Smooth muscle cell (in vitro differentiated cells): ENCODE measurements around the gene STMP1. TPM values are rescaled to one million over a fixed set of nuclear protein-coding genes. Genes with fewer than 3 reads are reported as not detected.

ENCODE experiments used
- DNase-seq: peaks from one replicate; lab custom pipeline; 2025; ENCODE audit not compliant: unreplicated experiment; lab: John Stamatoyannopoulos, UW
- H2AFZ ChIP-seq: fragments of 200-600 bp; sonication (generic); 2 replicates; pipeline ENCODE4 v1.6.0; 2016; ENCODE audit warnings: antibody characterized with exemption, low read depth, mild to moderate bottlenecking
- H3F3A ChIP-seq: fragments of 200-600 bp; sonication (generic); 2 replicates; pipeline ENCODE4 v1.6.0; 2017; ENCODE audit warnings: antibody characterized with exemption, low read depth
- H3K27ac ChIP-seq: fragments of 200-600 bp; sonication (generic); 2 replicates; pipeline ENCODE4 v1.5.1; 2016; ENCODE audit warnings: low read depth, mild to moderate bottlenecking
- H3K27me3 ChIP-seq: fragments of 200-600 bp; sonication (generic); 2 replicates; pipeline ENCODE4 v1.6.1; 2016; ENCODE audit warnings: low read depth, mild to moderate bottlenecking
- H3K36me3 ChIP-seq: fragments of 200-600 bp; sonication (generic); 2 replicates; pipeline ENCODE4 v1.5.1; 2016; ENCODE audit warnings: low read depth
- H3K4me1 ChIP-seq: fragments of 200-600 bp; sonication (generic); 2 replicates; pipeline ENCODE4 v1.5.1; 2016; ENCODE audit warnings: low read depth
- H3K4me2 ChIP-seq: fragments of 200-600 bp; sonication (generic); 2 replicates; pipeline ENCODE4 v1.6.0; 2016; ENCODE audit warnings: mild to moderate bottlenecking
- H3K4me3 ChIP-seq: fragments of 200-600 bp; sonication (generic); 2 replicates; pipeline ENCODE4 v1.5.1; 2016; ENCODE audit warnings: mild to moderate bottlenecking
- H3K79me2 ChIP-seq: fragments of 200-600 bp; sonication (generic); 2 replicates; pipeline ENCODE4 v1.6.0; 2016; ENCODE audit warnings: low read depth, mild to moderate bottlenecking
- H3K9ac ChIP-seq: fragments of 200-600 bp; sonication (generic); 2 replicates; pipeline ENCODE4 v1.6.0; 2016; ENCODE audit warnings: low read depth
- H3K9me3 ChIP-seq: fragments of 200-600 bp; sonication (generic); replicated peaks from 2 replicates; pipeline ENCODE4 v1.5.1; 2016; ENCODE audit warnings: low read depth
- H4K20me1 ChIP-seq: fragments of 200-600 bp; sonication (generic); 2 replicates; pipeline ENCODE4 v1.6.0; 2016; ENCODE audit warnings: low read depth
- WGBS: methylation state at CpG from one replicate; pipeline ENCODE4 v1.1.7; 2016; ENCODE audit warnings: low lambda C conversion rate; 5-methylcytosine and 5-hydroxymethylcytosine counted together
- polyA plus RNA-seq: library from polyadenylated mRNA; unstranded; fragments of >200 nt; fragmentation: Nextera tagmentation; extraction: Ambion mirVana; gene quantifications from 2 replicates; pipeline ENCODE4 v1.2.1, GENCODE V29; 2016
- total RNA-seq: library from RNA; depleted of rRNA; stranded (reverse); fragments of >200 nt; gene quantifications from 2 replicates; pipeline ENCODE4 v1.2.3, GENCODE V29; 2014
- TF ChIP-seq, protein P1 (sequence below): fragments of 200-600 bp; sonication (generic); IDR thresholded peaks from 2 replicates; pipeline ENCODE4 v1.5.1; 2017; ENCODE audit warnings: borderline replicate concordance, mild to moderate bottlenecking, antibody characterized with exemption; ENCODE audit not compliant: insufficient read depth, poor library complexity, severe bottlenecking

The STMP1 gene
- total and polyA plus RNA-seq, 2 experiments from 2014 or later: 26.6 to 72.1 TPM

DNA sequence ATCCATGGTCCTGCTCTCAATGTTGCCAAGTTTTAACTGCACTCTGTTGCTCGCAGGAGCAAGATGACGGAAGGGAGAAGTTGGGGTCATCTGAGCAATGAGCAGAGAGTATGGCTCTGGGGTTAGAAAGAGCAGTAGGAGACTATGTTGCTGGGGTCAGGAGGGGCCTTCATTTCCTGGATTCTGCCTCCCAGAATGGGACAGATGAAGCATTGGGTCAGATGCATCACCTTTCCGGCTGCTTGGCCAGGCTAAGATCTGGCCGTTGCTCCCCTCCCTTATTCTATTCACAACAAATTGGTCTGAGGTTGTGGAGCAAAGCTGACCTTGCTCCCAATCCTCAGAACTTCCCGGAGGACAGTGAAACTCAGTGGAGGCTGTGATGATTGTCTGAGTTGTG is 22.4 kb downstream of the STMP1 start:
- DNase-seq: no peak
- H3K27me3 ChIP-seq: no peaks in the 10 kb centered on the region
- no peak overlapping the region for H3K4me3 ChIP-seq
- H3F3A ChIP-seq: peaks cover 10% of the 10 kb centered on the region
- H3K79me2 ChIP-seq: peaks cover 3% of the 10 kb centered on the region
- H4K20me1 ChIP-seq: no peaks in the 10 kb centered on the region
- peak overlapping the region; percentile 90 for H3K27ac ChIP-seq
- no peaks in the 10 kb centered on the region for H3K36me3 ChIP-seq
- no peaks in the 10 kb centered on the region for H3K9me3 ChIP-seq
- 86% methylated on average over 5 of the region's 5 CpGs for WGBS
- peak overlapping the region; percentile 68 for H3K9ac ChIP-seq
- H3K4me2 ChIP-seq: peak overlapping the region; percentile 64
- no peak overlapping the region for H2AFZ ChIP-seq
- peaks cover 15% of the 10 kb centered on the region for H3K4me1 ChIP-seq
- TF ChIP-seq, protein P1, sequence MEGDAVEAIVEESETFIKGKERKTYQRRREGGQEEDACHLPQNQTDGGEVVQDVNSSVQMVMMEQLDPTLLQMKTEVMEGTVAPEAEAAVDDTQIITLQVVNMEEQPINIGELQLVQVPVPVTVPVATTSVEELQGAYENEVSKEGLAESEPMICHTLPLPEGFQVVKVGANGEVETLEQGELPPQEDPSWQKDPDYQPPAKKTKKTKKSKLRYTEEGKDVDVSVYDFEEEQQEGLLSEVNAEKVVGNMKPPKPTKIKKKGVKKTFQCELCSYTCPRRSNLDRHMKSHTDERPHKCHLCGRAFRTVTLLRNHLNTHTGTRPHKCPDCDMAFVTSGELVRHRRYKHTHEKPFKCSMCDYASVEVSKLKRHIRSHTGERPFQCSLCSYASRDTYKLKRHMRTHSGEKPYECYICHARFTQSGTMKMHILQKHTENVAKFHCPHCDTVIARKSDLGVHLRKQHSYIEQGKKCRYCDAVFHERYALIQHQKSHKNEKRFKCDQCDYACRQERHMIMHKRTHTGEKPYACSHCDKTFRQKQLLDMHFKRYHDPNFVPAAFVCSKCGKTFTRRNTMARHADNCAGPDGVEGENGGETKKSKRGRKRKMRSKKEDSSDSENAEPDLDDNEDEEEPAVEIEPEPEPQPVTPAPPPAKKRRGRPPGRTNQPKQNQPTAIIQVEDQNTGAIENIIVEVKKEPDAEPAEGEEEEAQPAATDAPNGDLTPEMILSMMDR: no peak

- peak overlapping the region; percentile 68 for H3K9ac ChIP-seq
- H2AFZ ChIP-seq: no peak overlapping the region
- peak overlapping the region; percentile 64 for H3K4me2 ChIP-seq
- peaks cover 10% of the 10 kb centered on the region for H3F3A ChIP-seq
- TF ChIP-seq, protein P1: no peak
- H3K36me3 ChIP-seq: no peaks in the 10 kb centered on the region
- H3K27ac ChIP-seq: peak overlapping the region; percentile 90
- H3K9me3 ChIP-seq: no peaks in the 10 kb centered on the region
- peaks cover 3% of the 10 kb centered on the region for H3K79me2 ChIP-seq
- H3K4me1 ChIP-seq: peaks cover 15% of the 10 kb centered on the region
- no peaks in the 10 kb centered on the region for H3K27me3 ChIP-seq
- 54% methylated on average over 9 of the region's 9 CpGs for WGBS
- no peaks in the 10 kb centered on the region for H4K20me1 ChIP-seq
- DNase-seq: no peak
- no peak overlapping the region for H3K4me3 ChIP-seq
Observed at GRCh38 chr7:135685306-135686084, 23.2 kb downstream of the STMP1 start.

DNA sequence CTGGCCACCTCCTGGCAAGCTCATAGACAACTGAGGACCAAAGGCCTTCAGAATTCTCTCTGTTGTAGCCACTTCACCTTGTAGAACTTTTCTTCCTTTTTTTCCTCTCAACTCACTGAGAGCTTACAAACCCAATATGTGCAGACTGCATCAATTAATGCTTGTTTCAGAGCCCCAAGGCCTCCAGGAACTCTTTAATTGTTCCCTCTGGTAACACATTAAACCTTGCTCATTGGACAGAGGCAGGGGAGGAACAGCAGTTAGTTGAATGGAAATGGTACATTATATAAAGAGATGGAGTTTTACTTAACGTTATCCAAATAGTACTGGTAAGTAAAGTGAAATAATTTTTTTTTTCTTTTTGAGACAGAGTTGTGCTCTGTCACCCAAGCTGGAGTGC is 25.2 kb downstream of the STMP1 start:
- Histone ChIP-seq H3K4me2 (no peak overlapping the region), H3K9me3 (no peaks in the 10 kb centered on the region), H3K9ac (no peak overlapping the region), H3K36me3 (no peaks in the 10 kb centered on the region), H3K4me1 (peaks cover 20% of the 10 kb centered on the region), H3F3A (peaks cover 17% of the 10 kb centered on the region), H3K27me3 (no peaks in the 10 kb centered on the region), H2AFZ (no peak overlapping the region), H3K4me3 (no peak overlapping the region), H4K20me1 (no peaks in the 10 kb centered on the region), H3K79me2 (no peaks in the 10 kb centered on the region), H3K27ac (no peak overlapping the region)
- TF ChIP-seq, protein P1: no peak
- DNase-seq: no peak
- WGBS: 29% methylated on average over 1 of the region's 1 CpG

- WGBS: 51% methylated on average over 3 of the region's 3 CpGs
- no peaks in the 10 kb centered on the region for H3K79me2 ChIP-seq
- no peaks in the 10 kb centered on the region for H4K20me1 ChIP-seq
- TF ChIP-seq, protein P1: no peak
- DNase-seq: no peak
- H3K4me3 ChIP-seq: no peak overlapping the region
- H3K27me3 ChIP-seq: no peaks in the 10 kb centered on the region
- peaks cover 4% of the 10 kb centered on the region for H3K4me1 ChIP-seq
- no peak overlapping the region for H3K9ac ChIP-seq
- H2AFZ ChIP-seq: no peak overlapping the region
- H3K27ac ChIP-seq: peak overlapping the region; percentile 91
- no peaks in the 10 kb centered on the region for H3K36me3 ChIP-seq
- peaks cover 6% of the 10 kb centered on the region for H3F3A ChIP-seq
- no peaks in the 10 kb centered on the region for H3K9me3 ChIP-seq
- peak overlapping the region; percentile 22 for H3K4me2 ChIP-seq
Observed at GRCh38 chr7:135690566-135690965, 28.3 kb downstream of the STMP1 start.
